Activated naive CD4-positive, alpha-beta T cell (primary cell): Measurements from ENCODE around the gene SLC25A27.

ENCODE experiments used
- DNase-seq, 4 experiments: peaks; one replicate each; lab custom pipeline; 2025; lab: John Stamatoyannopoulos, UW

SLC25A27 gene

GRCh38 chr6:46719099-46719498, 66.3 kb downstream of the SLC25A27 start:
- DNase-seq, result no peak

DNA sequence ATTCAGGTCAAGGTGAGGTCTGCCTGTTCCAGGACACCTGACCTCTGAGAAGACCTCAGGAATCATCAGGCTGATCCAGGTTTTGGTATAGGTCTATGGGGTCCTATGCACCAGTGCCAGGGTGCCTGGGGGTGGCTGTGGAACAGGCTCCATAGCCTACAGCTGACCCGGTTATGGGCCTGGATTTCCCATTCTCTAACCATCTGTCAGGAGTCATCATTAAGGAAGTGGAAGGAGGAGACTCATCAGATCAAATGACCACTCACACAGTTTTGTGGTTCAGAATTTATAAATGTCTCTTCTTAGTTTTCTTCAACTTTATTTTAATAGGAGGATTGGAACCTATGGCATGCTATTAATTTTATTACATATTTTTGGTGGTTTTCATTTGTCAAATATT, 67.6 kb downstream of the SLC25A27 start:
- DNase-seq, result no peak
